NCI-H2171 (cell line): ENCODE results near the gene SLC41A3.
"Not testable (repeated sequence)": the region's sequence is repeated elsewhere in the genome, so short reads cannot be mapped to it uniquely, and the experiment has no call there.

Source experiments
- DNase-seq: peaks from one replicate; lab custom pipeline; 2025; lab: John Stamatoyannopoulos, UW

SLC41A3 gene

GRCh38 chr3:125958511-125959316, 125.2 kb downstream of the SLC41A3 start:
- DNase-seq: no peak

- no peak for DNase-seq
Observed at GRCh38 chr3:125957674-125958510, 126.0 kb downstream of the SLC41A3 start.

GRCh38 chr3:125957020-125957419, 126.9 kb downstream of the SLC41A3 start:
- not testable (repeated sequence) for DNase-seq
